ENCODE data around the gene TLR4.

TLR4 gene

DNA sequence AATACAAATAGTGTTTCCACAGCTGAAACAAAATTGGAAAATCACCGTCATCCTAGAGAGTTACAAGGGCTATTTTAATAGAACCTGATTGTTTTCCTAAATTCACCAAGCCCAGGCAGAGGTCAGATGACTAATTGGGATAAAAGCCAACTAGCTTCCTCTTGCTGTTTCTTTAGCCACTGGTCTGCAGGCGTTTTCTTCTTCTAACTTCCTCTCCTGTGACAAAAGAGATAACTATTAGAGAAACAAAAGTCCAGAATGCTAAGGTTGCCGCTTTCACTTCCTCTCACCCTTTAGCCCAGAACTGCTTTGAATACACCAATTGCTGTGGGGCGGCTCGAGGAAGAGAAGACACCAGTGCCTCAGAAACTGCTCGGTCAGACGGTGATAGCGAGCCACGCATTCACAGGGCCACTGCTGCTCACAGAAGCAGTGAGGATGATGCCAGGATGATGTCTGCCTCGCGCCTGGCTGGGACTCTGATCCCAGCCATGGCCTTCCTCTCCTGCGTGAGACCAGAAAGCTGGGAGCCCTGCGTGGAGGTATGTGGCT lies at the start of gene TLR4:
Gene TLR4, plus strand, starts transcription at position 380 of the 552 bp plus-strand sequence. Its CDS starts 70 bp downstream, at position 450.
- Histone ChIP-seq H3K4me1 (ENCODE audit: insufficient read depth, low read length) (no peaks in the 10 kb centered on the region), H3K36me3 (ENCODE audit: insufficient read depth, low read length) (no peaks in the 10 kb centered on the region), H3K27ac (ENCODE audit: low read depth, low read length) (no peak within 1 kb of the TSS), H3K9me3 (ENCODE audit: low read length) (no peaks in the 10 kb centered on the region), H3K9ac (ENCODE audit: low read length) (peak within 1 kb of the TSS; percentile 31), H3K27me3 (ENCODE audit: control insufficient read depth in 1 of 2, insufficient read depth in 2 of 2, low read length in 2 of 2) (no peaks in the 10 kb centered on the region), H3K4me3 (ENCODE audit: low read depth in 1 of 2, low read length in 2 of 2) (peak within 1 kb of the TSS in 1 of 2 donors; percentile 37)

DNA sequence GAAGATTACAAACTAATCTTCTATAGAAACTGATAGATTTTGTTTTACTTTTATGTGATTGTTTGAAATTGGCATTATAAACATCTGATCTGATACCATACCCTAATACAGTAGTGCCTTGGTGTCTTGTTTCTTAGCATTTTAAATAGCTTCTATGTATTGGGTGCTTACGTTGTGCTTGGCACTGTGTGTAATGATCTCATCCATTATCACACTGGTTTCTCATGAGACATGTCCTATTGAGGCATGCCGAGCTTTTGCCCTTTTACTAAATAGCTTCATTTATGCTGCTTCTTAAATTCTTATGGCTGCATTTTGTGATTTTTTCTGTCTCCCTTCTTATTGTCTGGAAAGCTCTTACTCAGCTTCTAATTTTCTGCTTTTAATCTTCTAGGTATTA lies 48.2 kb upstream of the TLR4 start:
- no peaks in the 10 kb centered on the region for H3K9me3 ChIP-seq (ENCODE audit: low read length)
- no peak overlapping the region for H3K4me3 ChIP-seq (ENCODE audit: low read depth in 1 of 2, low read length in 2 of 2)
- H3K4me1 ChIP-seq (ENCODE audit: insufficient read depth, low read length): no peaks in the 10 kb centered on the region
- no peaks in the 10 kb centered on the region for H3K27me3 ChIP-seq (ENCODE audit: control insufficient read depth in 1 of 2, insufficient read depth in 2 of 2, low read length in 2 of 2)
- no peak overlapping the region for H3K9ac ChIP-seq (ENCODE audit: low read length)
- no peak overlapping the region for H3K27ac ChIP-seq (ENCODE audit: low read depth, low read length)
- no peaks in the 10 kb centered on the region for H3K36me3 ChIP-seq (ENCODE audit: insufficient read depth, low read length)

DNA sequence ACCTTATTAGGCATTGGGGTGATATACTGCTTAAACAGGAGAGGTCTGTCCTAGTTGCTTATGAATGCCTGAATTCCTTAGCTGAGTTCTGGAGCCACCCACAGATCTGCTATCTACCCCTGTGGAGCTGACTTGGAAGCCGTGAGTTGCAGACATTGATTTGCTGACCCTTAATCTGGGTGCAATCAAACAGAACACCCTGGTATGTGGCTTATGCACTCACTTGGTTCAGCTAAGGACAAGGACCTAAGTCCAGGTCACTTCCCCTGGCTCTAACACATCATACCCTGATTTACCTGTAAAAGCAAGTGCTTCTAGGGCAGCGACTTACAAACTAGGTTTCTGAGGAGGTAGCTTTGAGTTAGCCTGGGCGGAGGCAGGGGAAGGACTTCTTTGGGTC lies 41.6 kb upstream of the TLR4 start:
- no peaks in the 10 kb centered on the region for H3K4me1 ChIP-seq (ENCODE audit: insufficient read depth, low read length)
- H3K4me3 ChIP-seq (ENCODE audit: low read depth in 1 of 2, low read length in 2 of 2): no peak overlapping the region
- no peaks in the 10 kb centered on the region for H3K9me3 ChIP-seq (ENCODE audit: low read length)
- H3K36me3 ChIP-seq (ENCODE audit: insufficient read depth, low read length): no peaks in the 10 kb centered on the region
- H3K9ac ChIP-seq (ENCODE audit: low read length): no peak overlapping the region
- H3K27ac ChIP-seq (ENCODE audit: low read depth, low read length): no peak overlapping the region
- no peaks in the 10 kb centered on the region for H3K27me3 ChIP-seq (ENCODE audit: control insufficient read depth in 1 of 2, insufficient read depth in 2 of 2, low read length in 2 of 2)

DNA sequence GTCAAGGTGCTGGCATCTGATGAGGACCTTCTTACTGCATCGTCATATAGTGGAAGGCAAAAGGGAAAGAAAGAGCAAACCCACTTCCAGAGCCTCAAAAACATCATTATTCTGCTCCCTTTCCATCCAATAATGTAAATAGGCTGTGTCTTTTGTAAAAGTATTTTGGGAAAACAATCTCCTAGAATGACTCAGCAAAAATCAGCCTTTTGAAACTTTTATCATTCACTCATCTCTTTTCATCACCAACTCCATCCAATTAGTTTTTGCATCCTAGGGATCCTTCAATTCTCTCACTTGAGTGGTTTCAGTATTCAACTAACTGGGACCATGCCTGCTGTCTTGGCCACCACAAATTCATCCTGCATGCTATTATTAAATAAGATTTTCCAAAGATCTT lies 39.8 kb upstream of the TLR4 start:
- Histone ChIP-seq H3K4me3 (ENCODE audit: low read depth in 1 of 2, low read length in 2 of 2) (no peak overlapping the region), H3K9ac (ENCODE audit: low read length) (no peak overlapping the region), H3K27ac (ENCODE audit: low read depth, low read length) (no peak overlapping the region)

DNA sequence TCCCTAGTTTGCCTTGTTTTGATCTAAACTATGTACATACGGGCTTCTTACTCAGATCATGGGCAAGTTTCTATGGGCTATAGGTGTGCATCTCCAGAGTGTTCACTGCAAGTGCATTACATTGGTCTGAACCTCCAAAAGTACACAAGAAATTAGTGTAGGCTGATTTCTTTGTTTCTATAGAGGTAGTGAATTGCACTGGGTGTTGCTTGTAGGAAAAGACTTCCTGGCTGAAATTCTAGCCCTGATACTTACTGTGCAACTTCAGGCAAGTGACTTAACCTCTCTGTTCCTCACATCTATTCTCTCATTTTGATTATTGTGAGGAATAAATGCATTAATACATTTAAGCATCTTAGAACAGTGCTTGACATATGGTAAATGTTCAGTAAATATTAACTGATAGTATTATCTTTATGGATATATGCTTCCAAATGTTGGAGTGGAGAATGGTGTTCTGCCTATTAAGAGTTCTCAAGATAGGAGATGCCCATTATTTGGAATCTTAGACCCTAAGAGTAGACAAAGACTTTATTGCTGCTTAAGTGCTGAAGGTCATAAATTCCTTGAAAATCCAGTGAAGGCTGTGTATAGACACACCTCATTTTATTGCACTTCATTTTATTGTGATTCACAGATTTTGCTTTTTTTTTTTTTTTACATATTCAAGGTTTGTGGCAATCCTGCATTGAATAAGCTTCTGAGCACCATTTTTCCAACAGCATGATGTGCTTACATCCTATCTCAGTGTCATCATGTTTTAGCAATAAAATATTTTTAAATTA lies 38.4 kb upstream of the TLR4 start:
- Histone ChIP-seq H3K36me3 (ENCODE audit: insufficient read depth, low read length) (no peaks in the 10 kb centered on the region), H3K27me3 (ENCODE audit: control insufficient read depth in 1 of 2, insufficient read depth in 2 of 2, low read length in 2 of 2) (no peaks in the 10 kb centered on the region), H3K27ac (ENCODE audit: low read depth, low read length) (no peak overlapping the region), H3K9me3 (ENCODE audit: low read length) (no peaks in the 10 kb centered on the region), H3K4me1 (ENCODE audit: insufficient read depth, low read length) (no peaks in the 10 kb centered on the region), H3K4me3 (ENCODE audit: low read depth in 1 of 2, low read length in 2 of 2) (no peak overlapping the region), H3K9ac (ENCODE audit: low read length) (no peak overlapping the region)

More for the DNA sequence above, 39.8 kb upstream of the TLR4 start:
- H3K27me3 ChIP-seq (ENCODE audit: control insufficient read depth in 1 of 2, insufficient read depth in 2 of 2, low read length in 2 of 2): no peaks in the 10 kb centered on the region
- H3K36me3 ChIP-seq (ENCODE audit: insufficient read depth, low read length): no peaks in the 10 kb centered on the region
- no peaks in the 10 kb centered on the region for H3K4me1 ChIP-seq (ENCODE audit: insufficient read depth, low read length)
- H3K9me3 ChIP-seq (ENCODE audit: low read length): no peaks in the 10 kb centered on the region

DNA sequence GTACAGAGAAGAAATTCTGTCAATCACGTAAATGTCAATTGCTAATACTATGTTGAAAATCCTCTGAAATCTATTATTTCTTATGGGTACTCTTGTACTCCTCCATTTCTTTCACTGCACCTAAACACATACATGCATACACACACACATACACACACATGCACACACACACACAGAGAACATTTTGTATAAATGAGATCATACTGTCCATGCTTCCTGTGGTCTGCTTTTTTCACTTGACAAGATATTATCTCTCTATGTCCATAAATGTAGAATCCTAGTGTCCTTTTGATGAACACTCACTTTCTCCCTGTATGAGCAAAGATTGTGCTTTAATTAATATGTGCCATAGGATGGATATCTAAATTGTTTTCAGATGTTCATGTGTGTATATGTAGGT lies 32.7 kb upstream of the TLR4 start:
- H3K9ac ChIP-seq (ENCODE audit: low read length): no peak overlapping the region
- no peak overlapping the region for H3K27ac ChIP-seq (ENCODE audit: low read depth, low read length)
- no peaks in the 10 kb centered on the region for H3K27me3 ChIP-seq (ENCODE audit: control insufficient read depth in 1 of 2, insufficient read depth in 2 of 2, low read length in 2 of 2)
- H3K4me1 ChIP-seq (ENCODE audit: insufficient read depth, low read length): no peaks in the 10 kb centered on the region
- no peak overlapping the region for H3K4me3 ChIP-seq (ENCODE audit: low read depth in 1 of 2, low read length in 2 of 2)
- H3K9me3 ChIP-seq (ENCODE audit: low read length): no peaks in the 10 kb centered on the region
- H3K36me3 ChIP-seq (ENCODE audit: insufficient read depth, low read length): no peaks in the 10 kb centered on the region

DNA sequence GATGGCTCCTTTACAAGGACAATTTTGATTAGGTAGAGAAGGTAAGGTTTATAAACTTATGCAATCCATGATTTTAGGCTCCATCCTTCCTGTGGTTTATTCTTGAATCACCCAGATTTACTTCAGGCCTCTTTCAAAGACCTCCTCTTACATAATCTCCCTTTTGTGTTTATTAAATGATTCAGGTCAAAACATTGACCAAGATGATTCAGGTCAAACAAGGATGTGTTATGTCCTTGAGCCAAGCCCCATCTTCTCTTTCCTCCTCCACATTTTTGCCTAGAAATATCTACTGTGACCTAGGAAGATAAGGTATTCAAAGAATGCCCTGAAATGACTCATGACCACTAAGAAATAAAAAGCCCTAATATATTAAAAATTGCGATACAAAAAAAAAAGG lies 31.8 kb upstream of the TLR4 start:
- no peak overlapping the region for H3K9ac ChIP-seq (ENCODE audit: low read length)
- no peaks in the 10 kb centered on the region for H3K4me1 ChIP-seq (ENCODE audit: insufficient read depth, low read length)
- no peaks in the 10 kb centered on the region for H3K27me3 ChIP-seq (ENCODE audit: control insufficient read depth in 1 of 2, insufficient read depth in 2 of 2, low read length in 2 of 2)

DNA sequence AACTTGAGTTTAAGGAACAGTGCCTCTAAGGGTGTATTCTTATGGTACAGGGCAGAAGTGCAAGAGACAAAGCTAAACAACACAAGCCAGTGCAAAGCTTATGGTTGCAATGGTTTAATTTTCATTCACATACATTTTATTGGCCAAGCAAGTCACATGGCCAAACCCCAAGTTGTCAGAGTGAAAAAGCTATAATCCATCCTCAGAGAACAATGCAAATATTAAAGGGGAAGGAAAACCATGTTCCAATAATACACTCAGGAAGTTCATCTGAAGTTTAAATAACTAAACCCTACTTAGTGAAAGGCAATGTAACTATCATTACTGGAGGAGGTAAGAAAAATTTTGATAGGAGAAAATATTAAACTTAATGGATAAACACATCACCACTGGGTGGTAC lies 26.6 kb upstream of the TLR4 start:
- no peak overlapping the region for H3K27ac ChIP-seq (ENCODE audit: low read depth, low read length)
- H3K36me3 ChIP-seq (ENCODE audit: insufficient read depth, low read length): no peaks in the 10 kb centered on the region
- H3K27me3 ChIP-seq (ENCODE audit: control insufficient read depth in 1 of 2, insufficient read depth in 2 of 2, low read length in 2 of 2): no peaks in the 10 kb centered on the region
- no peaks in the 10 kb centered on the region for H3K9me3 ChIP-seq (ENCODE audit: low read length)
- no peak overlapping the region for H3K4me3 ChIP-seq (ENCODE audit: low read depth in 1 of 2, low read length in 2 of 2)
- H3K9ac ChIP-seq (ENCODE audit: low read length): no peak overlapping the region
- no peaks in the 10 kb centered on the region for H3K4me1 ChIP-seq (ENCODE audit: insufficient read depth, low read length)

More for the DNA sequence above, 31.8 kb upstream of the TLR4 start:
- Histone ChIP-seq H3K36me3 (ENCODE audit: insufficient read depth, low read length) (no peaks in the 10 kb centered on the region), H3K4me3 (ENCODE audit: low read depth in 1 of 2, low read length in 2 of 2) (no peak overlapping the region), H3K9me3 (ENCODE audit: low read length) (no peaks in the 10 kb centered on the region), H3K27ac (ENCODE audit: low read depth, low read length) (no peak overlapping the region)

DNA sequence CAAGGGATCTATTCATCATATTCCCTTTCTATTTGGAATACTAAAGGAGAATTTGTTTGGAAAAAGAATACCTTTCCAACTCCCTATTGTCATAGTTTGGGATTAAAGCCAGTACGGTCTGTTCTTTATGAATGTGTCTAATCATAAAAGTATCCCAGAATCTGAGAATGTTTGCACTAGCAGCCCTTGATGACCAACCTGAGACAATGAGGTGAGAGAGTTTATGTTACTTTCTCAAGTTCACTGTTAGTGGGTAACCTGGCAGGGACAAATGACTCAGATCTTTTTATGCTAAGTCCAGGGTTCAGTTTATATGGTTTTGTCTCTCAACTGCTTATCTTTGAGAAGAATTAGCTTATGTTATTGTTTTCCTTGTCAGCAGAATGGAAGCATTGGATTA lies 25.3 kb upstream of the TLR4 start:
- Histone ChIP-seq H3K4me1 (ENCODE audit: insufficient read depth, low read length) (no peaks in the 10 kb centered on the region), H3K27me3 (ENCODE audit: control insufficient read depth in 1 of 2, insufficient read depth in 2 of 2, low read length in 2 of 2) (no peaks in the 10 kb centered on the region), H3K27ac (ENCODE audit: low read depth, low read length) (no peak overlapping the region), H3K9me3 (ENCODE audit: low read length) (no peaks in the 10 kb centered on the region), H3K36me3 (ENCODE audit: insufficient read depth, low read length) (no peaks in the 10 kb centered on the region), H3K9ac (ENCODE audit: low read length) (no peak overlapping the region), H3K4me3 (ENCODE audit: low read depth in 1 of 2, low read length in 2 of 2) (no peak overlapping the region)

DNA sequence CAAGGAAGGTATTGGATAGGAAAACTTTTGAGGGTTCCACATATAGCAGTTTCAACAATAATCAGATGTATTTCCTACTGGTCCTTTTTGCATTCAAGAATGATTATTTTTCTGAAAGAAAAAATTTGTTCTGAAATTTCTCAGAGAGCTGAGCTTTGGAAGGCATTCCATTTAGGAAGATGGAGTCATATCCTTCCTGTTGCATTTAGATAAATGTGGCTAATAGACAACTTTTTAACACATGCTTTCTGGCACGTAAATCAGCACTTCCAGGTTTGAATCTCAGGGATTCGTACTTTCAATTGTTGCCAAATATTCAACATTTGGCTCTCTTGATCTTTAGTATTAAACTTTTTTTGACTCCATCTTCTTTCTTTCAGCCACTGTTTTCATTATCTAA lies 24.8 kb upstream of the TLR4 start:
- no peaks in the 10 kb centered on the region for H3K4me1 ChIP-seq (ENCODE audit: insufficient read depth, low read length)
- H3K27me3 ChIP-seq (ENCODE audit: control insufficient read depth in 1 of 2, insufficient read depth in 2 of 2, low read length in 2 of 2): no peaks in the 10 kb centered on the region
- H3K36me3 ChIP-seq (ENCODE audit: insufficient read depth, low read length): no peaks in the 10 kb centered on the region
- H3K9ac ChIP-seq (ENCODE audit: low read length): no peak overlapping the region
- H3K9me3 ChIP-seq (ENCODE audit: low read length): no peaks in the 10 kb centered on the region
- H3K4me3 ChIP-seq (ENCODE audit: low read depth in 1 of 2, low read length in 2 of 2): no peak overlapping the region
- H3K27ac ChIP-seq (ENCODE audit: low read depth, low read length): no peak overlapping the region

DNA sequence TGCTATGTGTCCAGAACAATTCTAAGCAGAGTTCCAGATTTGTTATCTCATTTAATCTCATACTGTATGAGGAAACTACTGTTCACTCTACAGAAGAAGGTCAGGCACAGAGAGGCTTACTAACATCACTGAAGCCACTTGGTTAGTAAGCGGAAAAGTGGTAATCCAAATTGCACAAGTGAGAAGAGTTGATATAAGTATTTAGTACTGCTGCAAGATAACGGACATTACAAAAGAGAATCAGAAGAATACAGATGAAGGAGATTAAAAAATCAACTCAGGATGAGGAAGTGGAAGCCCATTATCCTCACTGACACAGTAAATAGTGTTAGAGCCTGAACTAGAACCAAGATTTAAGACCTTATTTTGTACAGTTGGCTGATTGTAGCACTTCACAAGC lies 22.3 kb upstream of the TLR4 start:
- H3K9me3 ChIP-seq (ENCODE audit: low read length): no peaks in the 10 kb centered on the region
- no peak overlapping the region for H3K27ac ChIP-seq (ENCODE audit: low read depth, low read length)
- H3K4me3 ChIP-seq (ENCODE audit: low read depth in 1 of 2, low read length in 2 of 2): no peak overlapping the region
- H3K27me3 ChIP-seq (ENCODE audit: control insufficient read depth in 1 of 2, insufficient read depth in 2 of 2, low read length in 2 of 2): no peaks in the 10 kb centered on the region
- H3K36me3 ChIP-seq (ENCODE audit: insufficient read depth, low read length): no peaks in the 10 kb centered on the region
- no peak overlapping the region for H3K9ac ChIP-seq (ENCODE audit: low read length)
- no peaks in the 10 kb centered on the region for H3K4me1 ChIP-seq (ENCODE audit: insufficient read depth, low read length)

All from muscle layer of colon (tissue), 2 donors.